ENCODE data around the gene SPNS3. TPM values are rescaled to one million over a fixed set of nuclear protein-coding genes. Genes with fewer than 3 reads are reported as not detected.

Gene SPNS3
- total and polyA plus RNA-seq, 2 of the 4 experiments (the other 2 are of a cell fraction) = 0.18 TPM; not detected in 1

DNA sequence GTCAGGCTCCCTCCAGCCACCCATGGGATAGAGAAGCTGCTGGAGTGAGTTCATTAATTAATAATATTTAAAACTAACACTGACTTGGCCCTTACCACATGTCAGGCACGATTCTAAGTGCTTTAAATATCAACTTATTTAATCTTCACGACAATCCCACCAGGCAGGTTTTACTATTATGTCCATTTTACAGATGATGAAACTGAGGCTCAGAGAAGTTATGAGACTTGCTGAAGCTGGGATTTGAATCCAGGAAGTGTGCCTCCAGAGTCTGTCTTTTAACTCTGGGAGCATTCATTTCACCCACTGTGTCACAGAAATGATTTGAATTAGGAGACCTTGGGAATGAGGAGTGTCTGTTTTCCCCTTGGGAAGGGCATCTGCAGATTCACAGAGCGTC lies 8.8 kb downstream of the SPNS3 start:
- Histone ChIP-seq H4K8ac (ENCODE audit: low read depth in 2 of 2, low read length in 2 of 2) (no peak overlapping the region), H2AFZ (replicated peaks; ENCODE audit: low read length, poor library complexity) (no peak overlapping the region), H3K56ac (ENCODE audit: extremely low read depth, insufficient read depth, low read length) (no peak overlapping the region), H3K4ac (ENCODE audit: low read depth, low read length) (no peak overlapping the region), H2BK120ac (ENCODE audit: low read depth, low read length) (no peak overlapping the region), H3K4me1 (ENCODE audit: control insufficient read depth, insufficient read depth, low read length) (no peaks in the 10 kb centered on the region), H3K9ac (ENCODE audit: low read depth, low read length) (no peak overlapping the region), H3K9me1 (ENCODE audit: insufficient read depth, low read length) (no peaks in the 10 kb centered on the region), H3K27ac (ENCODE audit: insufficient read depth, low read length) (no peak overlapping the region), H3K27me3 (ENCODE audit: control insufficient read depth, insufficient read depth, low read length) (peaks cover 28% of the 10 kb centered on the region), H3K18ac (ENCODE audit: low read depth, low read length) (no peak overlapping the region), H4K91ac (ENCODE audit: insufficient read depth, low read depth, low read length) (no peak overlapping the region), H3K79me1 (ENCODE audit: low read depth in 1 of 2, low read length in 2 of 2) (no peaks in the 10 kb centered on the region), H2BK5ac (ENCODE audit: low read depth, low read length, poor library complexity, severe bottlenecking) (no peak overlapping the region), H3K4me2 (ENCODE audit: low read depth, low read length) (no peak overlapping the region), H3K14ac (replicated peaks; ENCODE audit: low read depth, low read length) (no peak overlapping the region), H3K23ac (ENCODE audit: low read depth, low read length) (no peak overlapping the region), H2AK9ac (replicated peaks; ENCODE audit: low read depth, low read length, poor library complexity) (no peak overlapping the region), H3K9me3 (ENCODE audit: control insufficient read depth, insufficient read depth, low read length) (no peaks in the 10 kb centered on the region), H3K36me3 (ENCODE audit: control insufficient read depth, insufficient read depth, low read length) (no peaks in the 10 kb centered on the region), H4K20me1 (ENCODE audit: insufficient read depth, low read length) (no peaks in the 10 kb centered on the region; the same call in 1 of the 2 replicates), H2AK5ac (ENCODE audit: low read depth, low read length) (no peak overlapping the region), H2BK15ac (ENCODE audit: low read depth, low read length) (no peak overlapping the region), H4K5ac (ENCODE audit: low read depth, low read length) (no peak overlapping the region), H2BK20ac (ENCODE audit: low read depth, low read length) (no peak overlapping the region), H3K4me3 (ENCODE audit: insufficient read depth, low read depth, low read length) (no peak overlapping the region)
- ATAC-seq (ENCODE audit: low read depth) (no peak), DNase-seq (no peak)
- no TSS peak for BruUV-seq (replicated peaks)
- WGBS, 2 experiments (ENCODE audit: extremely low coverage in 2 of 2, insufficient read length in 1 of 2) = no CpG with 5 or more reads among the region's 3 CpGs
- dilution Hi-C loops (cut with HindIII; ENCODE audit: low sequenced_read_pairs, unreplicated experiment) (no loop called here), intact Hi-C loops (cut with micrococcal nuclease) (no loop called here), in situ Hi-C loops (cut with MboI; ENCODE audit: low sequenced_read_pairs) (no loop called here)
- no peak for TF ChIP-seq FOS (IDR thresholded peaks at IDR 0.05; ENCODE audit: low read depth, low read length)
- no peak for TF ChIP-seq RFX5 (IDR thresholded peaks at IDR 0.05; ENCODE audit: low read depth, low read length)
- TF ChIP-seq MAFK (IDR thresholded peaks at IDR 0.05; ENCODE audit: low read depth, low read length) = no peak
- TF ChIP-seq, protein P1, sequence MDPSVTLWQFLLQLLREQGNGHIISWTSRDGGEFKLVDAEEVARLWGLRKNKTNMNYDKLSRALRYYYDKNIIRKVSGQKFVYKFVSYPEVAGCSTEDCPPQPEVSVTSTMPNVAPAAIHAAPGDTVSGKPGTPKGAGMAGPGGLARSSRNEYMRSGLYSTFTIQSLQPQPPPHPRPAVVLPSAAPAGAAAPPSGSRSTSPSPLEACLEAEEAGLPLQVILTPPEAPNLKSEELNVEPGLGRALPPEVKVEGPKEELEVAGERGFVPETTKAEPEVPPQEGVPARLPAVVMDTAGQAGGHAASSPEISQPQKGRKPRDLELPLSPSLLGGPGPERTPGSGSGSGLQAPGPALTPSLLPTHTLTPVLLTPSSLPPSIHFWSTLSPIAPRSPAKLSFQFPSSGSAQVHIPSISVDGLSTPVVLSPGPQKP (IDR thresholded peaks at IDR 0.05; ENCODE audit: borderline replicate concordance, low read depth, low read length) = no peak
- TF ChIP-seq POLR2A (IDR thresholded peaks at IDR 0.05; ENCODE audit: low read depth, low read length) = no peak
- ChIA-PET POLR2A (ENCODE audit: unreplicated experiment) (no interaction called here), CTCF (no interaction called here)

All from IMR-90 (cell line).